Muscle of back (tissue), 11 donors: ENCODE measurements around the gene LBP. TPM values are rescaled to one million over a fixed set of nuclear protein-coding genes. Genes with fewer than 3 reads are reported as not detected.
"Not testable (repeated sequence)": the region's sequence is repeated elsewhere in the genome, so short reads cannot be mapped to it uniquely, and the experiment has no call there.

Source experiments
- DNase-seq, 3 donors: peaks; one replicate each; pipeline versions ENCODE4 v3.0.0 to v3.0.0-alpha.2; 2013
- polyA plus RNA-seq, 10 donors: library from polyadenylated mRNA; unstranded; fragments of 120-200 nt; gene quantifications; one replicate each; pipeline ENCODE4 v1.2.1, GENCODE V29; 2013; ENCODE audit not compliant: insufficient read length in 10 of 10

The LBP gene
- polyA plus RNA-seq, 10 donors: not detected

DNA sequence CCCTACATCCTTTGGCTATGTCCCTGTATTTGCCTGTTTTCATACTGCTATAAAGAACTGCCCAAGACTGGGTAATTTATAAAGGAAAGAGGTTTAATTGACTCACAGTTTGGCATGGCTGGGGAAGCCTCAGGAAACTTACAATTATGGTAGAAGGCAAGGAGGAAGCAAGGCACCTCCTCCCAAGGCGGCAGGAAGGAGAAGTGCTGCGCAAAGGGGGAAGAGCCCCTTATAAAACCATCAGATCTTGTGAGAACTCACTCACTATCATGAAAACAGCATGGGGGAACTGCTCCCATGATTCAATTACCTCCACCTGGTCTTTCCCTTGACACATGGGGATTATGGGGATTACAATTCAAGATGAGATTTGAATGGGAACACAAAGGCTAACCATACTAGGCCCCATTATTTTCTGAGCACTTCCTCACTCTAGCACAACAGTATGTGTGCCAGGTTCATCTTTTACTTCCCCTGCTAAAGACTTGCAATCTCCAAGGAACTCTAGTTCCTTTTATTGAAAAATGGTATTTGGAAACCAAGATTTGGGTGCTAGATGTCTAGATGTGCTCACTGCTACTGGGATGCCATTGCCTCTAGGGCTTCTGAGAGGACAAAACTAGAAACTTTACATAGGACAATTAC is 49.6 kb downstream of the LBP start:
- not testable (repeated sequence) for DNase-seq

GRCh38 chr20:38402089-38402488 is 55.8 kb downstream of the LBP start:
- DNase-seq: no peak

GRCh38 chr20:38402816-38403215 is 56.5 kb downstream of the LBP start:
- DNase-seq: no peak

DNA sequence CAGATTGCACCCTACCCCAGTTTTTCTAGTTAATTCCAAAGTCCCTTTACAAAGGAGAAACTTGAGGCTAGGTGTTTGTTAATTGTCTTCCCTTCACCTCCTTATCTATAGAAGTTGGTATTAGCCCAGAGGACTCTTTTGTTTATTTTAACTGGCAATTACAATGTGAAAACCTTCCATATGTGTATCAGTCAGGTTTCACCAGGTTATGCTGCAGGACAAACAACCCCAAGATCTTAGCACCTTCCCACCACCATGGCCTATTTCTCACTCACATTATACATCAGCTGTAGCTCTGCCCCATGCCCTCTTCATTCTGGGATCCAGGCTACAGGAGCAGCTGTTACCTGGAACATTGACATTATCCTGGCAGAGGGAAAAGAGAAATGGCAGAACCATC is 57.7 kb downstream of the LBP start:
- DNase-seq: no peak

- no peak for DNase-seq
Measured at GRCh38 chr20:38405132-38405531, 58.9 kb downstream of the LBP start.

- DNase-seq: no peak
Measured at GRCh38 chr20:38406476-38406875, 60.2 kb downstream of the LBP start.

DNA sequence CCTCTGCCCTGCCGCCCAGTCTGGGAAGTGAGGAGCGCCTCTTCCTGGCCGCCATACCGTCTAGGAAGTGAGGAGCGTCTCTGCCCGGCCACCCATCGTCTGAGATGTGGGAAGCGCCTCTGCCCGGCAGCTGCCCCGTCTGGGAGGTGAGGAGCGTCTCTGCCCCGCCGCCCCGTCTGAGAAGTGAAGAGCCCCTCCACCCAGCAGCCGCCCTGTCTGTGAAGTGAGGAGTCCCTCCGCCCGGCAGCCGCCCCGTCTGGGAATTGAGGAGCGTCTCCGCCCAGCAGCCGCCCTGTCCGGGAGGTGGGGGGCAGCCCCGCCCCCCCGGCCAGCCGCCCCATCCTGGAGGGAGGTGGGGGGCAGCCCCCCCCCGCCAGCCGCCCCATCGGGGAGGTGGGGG is 61.0 kb downstream of the LBP start:
- DNase-seq: no peak

DNA sequence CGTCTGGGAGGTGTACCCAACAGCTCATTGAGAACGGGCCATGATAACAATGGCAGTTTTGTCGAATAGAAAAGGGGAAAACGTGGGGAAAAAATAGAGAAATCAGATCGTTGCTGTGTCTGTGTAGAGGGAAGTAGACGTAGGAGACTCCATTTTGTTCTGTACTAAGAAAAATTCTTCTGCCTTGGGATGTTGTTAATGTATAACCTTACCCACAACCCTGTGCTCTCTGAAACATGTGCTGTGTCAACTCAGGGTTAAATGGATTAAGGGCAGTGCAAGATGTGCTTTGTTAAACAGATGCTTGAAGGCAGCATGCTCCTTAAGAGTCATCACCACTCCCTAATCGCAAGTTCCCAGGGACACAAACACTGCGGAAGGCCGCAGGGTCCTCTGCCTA is 61.5 kb downstream of the LBP start:
- DNase-seq: not testable (repeated sequence)

GRCh38 chr20:38412877-38413577 is 66.7 kb downstream of the LBP start:
- no peak for DNase-seq

DNA sequence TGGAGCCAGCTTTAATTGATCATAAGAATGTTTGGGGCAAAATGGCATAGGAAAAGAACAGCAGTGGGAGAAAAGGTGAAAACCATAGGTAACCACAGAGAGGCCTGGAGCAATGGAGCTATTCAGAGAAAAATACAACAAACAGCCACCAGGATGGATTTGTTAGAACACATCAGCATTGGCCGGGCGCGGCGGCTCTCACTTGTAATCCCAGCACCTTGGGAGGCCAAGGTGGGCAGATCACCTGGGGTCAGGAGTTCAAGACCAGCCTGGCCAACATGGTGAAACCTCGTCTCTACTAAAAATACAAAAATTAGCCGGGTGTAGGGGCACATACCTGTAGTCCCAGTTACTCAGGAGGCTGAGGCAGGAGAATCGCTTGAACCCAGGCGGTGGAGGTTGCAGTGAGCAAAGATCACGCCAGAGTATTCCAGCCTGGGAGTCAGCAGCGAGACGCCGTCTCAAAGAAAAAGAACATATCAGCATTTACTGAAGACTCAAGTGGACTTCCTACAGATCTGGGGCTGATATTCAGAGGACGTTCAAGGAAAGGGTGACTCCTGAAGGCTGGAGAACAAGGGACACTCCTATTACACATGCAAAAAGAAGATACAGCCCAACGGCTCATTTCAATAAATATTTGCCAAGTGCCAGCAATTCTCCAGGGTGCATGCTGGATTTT is 68.6 kb downstream of the LBP start:
- no peak for DNase-seq

DNA sequence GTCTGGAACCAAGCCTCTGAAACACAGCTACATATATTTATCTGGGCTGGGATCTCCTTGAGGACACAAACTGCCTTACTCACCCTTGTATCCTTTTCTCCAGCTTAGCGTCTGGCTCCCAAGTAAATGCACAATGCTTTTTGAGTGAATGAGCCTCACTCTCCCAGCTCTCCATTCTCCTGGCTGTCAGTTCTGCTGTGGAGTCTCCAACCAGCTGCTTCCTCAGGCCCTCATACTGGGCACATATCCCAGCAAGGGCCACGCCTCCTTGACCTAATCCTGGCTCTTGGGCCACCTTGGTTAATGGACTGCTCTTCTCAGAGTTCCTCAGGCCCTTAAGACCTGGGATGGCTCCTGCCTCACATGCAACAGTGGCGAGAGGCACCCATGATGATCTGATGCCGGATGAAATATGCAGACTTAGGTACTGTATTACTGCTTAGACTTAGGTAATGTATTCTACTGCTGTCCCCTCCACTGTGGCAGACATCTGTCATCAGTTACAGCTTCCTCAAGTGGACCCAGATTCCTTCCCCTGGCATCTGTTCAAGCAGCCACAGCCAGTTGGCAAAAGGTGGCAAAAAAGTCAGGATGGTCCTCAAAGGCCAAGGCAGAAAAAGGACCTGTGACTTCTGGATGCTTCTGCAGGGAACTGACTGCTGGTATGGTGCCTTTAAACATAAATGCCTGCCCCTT is 72.4 kb downstream of the LBP start:
- peak; percentile 36 to 73 (median 59) for DNase-seq

DNA sequence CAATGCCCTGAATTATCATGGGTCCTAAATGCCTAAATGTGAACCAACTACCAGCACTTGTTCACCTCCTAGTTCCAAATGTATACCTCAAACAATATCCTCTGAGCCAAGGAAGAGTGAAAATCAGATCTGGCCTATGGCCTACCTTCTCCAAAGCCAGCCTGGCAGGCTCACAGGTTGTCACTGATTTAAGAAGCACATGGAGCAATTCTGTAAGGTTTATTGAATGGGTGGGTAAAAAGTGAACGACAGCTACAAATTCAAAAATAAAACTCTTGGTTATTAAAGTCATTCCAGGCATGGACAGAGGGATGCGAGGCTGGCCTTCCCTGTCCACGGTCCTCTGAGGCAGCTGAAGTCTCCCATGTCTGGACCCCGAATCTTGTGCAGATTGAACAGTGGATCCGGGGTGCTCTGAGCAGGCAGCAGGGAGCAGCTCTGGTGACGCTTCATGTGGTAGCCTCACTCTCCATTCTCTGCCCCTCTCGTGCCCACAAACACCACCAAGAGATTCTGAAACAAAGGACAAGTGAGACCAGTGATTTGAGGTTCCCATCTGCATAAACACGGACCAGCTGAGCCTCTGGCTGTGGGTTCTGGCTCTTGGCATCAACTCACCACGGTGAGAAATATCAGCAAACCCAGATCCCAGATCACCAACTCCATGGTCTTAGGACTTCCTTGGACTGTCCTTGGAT is 74.3 kb downstream of the LBP start:
- no peak for DNase-seq

DNA sequence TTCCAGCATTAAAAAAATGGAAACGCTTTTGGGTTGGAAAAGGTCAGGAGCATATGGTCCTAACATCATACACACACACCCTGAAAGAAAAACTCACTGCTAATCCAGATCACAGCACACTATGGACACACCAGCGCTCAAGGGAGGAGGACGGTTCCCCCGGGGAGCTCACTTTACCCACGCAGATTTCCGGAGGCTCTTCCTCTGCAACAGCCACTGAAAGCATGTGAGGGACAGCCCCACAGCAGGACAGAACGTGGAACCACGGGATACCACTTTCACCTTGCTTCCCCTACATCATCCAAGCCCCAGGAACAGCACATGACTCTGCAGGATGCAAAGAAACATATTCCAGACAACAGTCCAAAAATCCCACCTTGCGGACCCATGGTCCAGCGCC is 75.6 kb downstream of the LBP start:
- no peak for DNase-seq

GRCh38 chr20:38423541-38423940 is 77.3 kb downstream of the LBP start:
- no peak for DNase-seq

- no peak for DNase-seq
Measured at GRCh38 chr20:38424401-38424800, 78.1 kb downstream of the LBP start.

- peak in 1 of 3 donors; percentile 77 for DNase-seq
Measured at GRCh38 chr20:38426006-38426897, 80.0 kb downstream of the LBP start.
